Lower leg skin (tissue), 3 donors: ENCODE measurements around the gene UPP1.

Source experiments
- POLR2A ChIP-seq, 2 donors: fragments of 450-650 bp; IDR thresholded peaks; one replicate each; pipeline ENCODE4 v1.6.1; 2016 to 2017; ENCODE audit warnings: antibody characterized with exemption in 2 of 2, mild to moderate bottlenecking in 1 of 2, moderate library complexity in 1 of 2
- TF ChIP-seq, protein P1 (sequence below), 3 donors: fragments of 450-650 bp; IDR thresholded peaks; one replicate each; pipeline ENCODE4 v1.5.1; 2016; ENCODE audit warnings: antibody characterized with exemption in 3 of 3, mild to moderate bottlenecking in 3 of 3, moderate library complexity in 2 of 3

DNA sequence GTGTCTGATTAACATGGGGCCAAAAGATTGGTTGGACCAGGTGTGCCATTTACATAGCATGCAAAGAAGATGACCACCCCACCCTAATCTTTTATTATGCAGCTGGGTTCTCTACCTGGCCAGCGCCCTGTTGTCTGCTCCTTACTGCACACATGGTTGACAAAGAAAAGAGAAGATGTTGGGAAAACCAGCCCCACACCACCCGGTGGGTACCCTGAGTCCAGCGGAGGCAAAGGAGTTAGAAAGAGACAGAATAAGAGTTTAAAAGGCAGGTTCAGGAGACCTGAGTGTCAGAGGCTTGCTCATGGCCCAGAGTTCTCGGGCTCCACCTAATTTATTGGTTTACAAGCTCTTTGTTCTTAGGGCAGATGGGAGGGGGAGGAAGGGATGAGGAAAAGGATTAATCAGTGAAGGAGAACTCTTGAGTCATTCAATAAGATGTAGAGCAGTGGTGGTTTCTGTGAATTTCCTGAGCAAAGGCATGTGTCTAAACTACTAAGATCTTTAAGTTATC is 58.1 kb downstream of the UPP1 start:
- TF ChIP-seq, protein P1, sequence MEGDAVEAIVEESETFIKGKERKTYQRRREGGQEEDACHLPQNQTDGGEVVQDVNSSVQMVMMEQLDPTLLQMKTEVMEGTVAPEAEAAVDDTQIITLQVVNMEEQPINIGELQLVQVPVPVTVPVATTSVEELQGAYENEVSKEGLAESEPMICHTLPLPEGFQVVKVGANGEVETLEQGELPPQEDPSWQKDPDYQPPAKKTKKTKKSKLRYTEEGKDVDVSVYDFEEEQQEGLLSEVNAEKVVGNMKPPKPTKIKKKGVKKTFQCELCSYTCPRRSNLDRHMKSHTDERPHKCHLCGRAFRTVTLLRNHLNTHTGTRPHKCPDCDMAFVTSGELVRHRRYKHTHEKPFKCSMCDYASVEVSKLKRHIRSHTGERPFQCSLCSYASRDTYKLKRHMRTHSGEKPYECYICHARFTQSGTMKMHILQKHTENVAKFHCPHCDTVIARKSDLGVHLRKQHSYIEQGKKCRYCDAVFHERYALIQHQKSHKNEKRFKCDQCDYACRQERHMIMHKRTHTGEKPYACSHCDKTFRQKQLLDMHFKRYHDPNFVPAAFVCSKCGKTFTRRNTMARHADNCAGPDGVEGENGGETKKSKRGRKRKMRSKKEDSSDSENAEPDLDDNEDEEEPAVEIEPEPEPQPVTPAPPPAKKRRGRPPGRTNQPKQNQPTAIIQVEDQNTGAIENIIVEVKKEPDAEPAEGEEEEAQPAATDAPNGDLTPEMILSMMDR (IDR thresholded peaks at IDR 0.05): no peak
- TF ChIP-seq POLR2A (IDR thresholded peaks at IDR 0.05): no peak
